Endothelial cell of umbilical vein (primary cell): ENCODE measurements around the gene COL6A3. TPM values are rescaled to one million over a fixed set of nuclear protein-coding genes. Genes with fewer than 3 reads are reported as not detected.

Experiments used
- BruUV-seq: library from RNA; stranded (reverse); fragments of 400-500 nt; replicated peaks from 2 replicates; lab custom pipeline; 2021; lab: Mats Ljungman, UMichigan
- CTCF ChIA-PET: fragments of 300-600, 350-600 bp; sonication (Branson Sonifier 250); formaldehyde crosslinking; loops from one replicate; lab custom pipeline; 2021; ENCODE audit warnings: antibody characterized with exemption, inconsistent platforms; lab: Charles Lee
- POLR2A ChIA-PET: fragments of 300-600, 350-600 bp; sonication (Branson Sonifier 250); formaldehyde crosslinking; loops from one replicate; lab custom pipeline; 2021; ENCODE audit warnings: antibody characterized with exemption, inconsistent platforms; lab: Charles Lee
- DNase-seq: peaks from one replicate; pipeline ENCODE4 v3.0.0-alpha.2; 2011; ENCODE audit warnings: low read depth, low spot score
- FAIRE-seq: peaks from 2 replicates; lab custom pipeline; 2011; peaks lifted over from hg19 to GRCh38; lab: Jason Lieb, UNC
- H2AFZ ChIP-seq: 2 replicates; pipeline ENCODE4 v1.6.0; 2012; ENCODE audit warnings: low read depth, low read length, control low read depth, inconsistent platforms
- H3K27ac ChIP-seq: 2 replicates; pipeline ENCODE4 v1.5.1; 2011; ENCODE audit warnings: low read depth, mild to moderate bottlenecking, control low read depth, low read length, moderate library complexity; ENCODE audit not compliant: insufficient read depth
- H3K27me3 ChIP-seq, 2 experiments: 2 replicates each; pipeline versions ENCODE4 v1.6.0 to v1.6.1; 2011; ENCODE audit warnings: low read length in 2 of 2, mixed read lengths in 1 of 2; ENCODE audit not compliant: control insufficient read depth in 2 of 2, insufficient read depth in 2 of 2
- H3K36me3 ChIP-seq, 2 experiments: 2 replicates in 1 of 2; 3 replicates in 1 of 2; pipeline ENCODE4 v1.5.1; 2011; ENCODE audit warnings: low read length in 2 of 2, mild to moderate bottlenecking in 1 of 2, moderate library complexity in 1 of 2; ENCODE audit not compliant: control insufficient read depth in 2 of 2, insufficient read depth in 2 of 2; ENCODE audit errors: extremely low read depth in 1 of 2
- H3K4me1 ChIP-seq: 3 replicates; pipeline ENCODE4 v1.5.1; 2011; ENCODE audit warnings: mild to moderate bottlenecking, low read length; ENCODE audit not compliant: control insufficient read depth, insufficient read depth; ENCODE audit errors: extremely low read depth
- H3K4me2 ChIP-seq: 2 replicates; pipeline ENCODE4 v1.6.1; 2011; ENCODE audit warnings: low read length, control low read depth, mixed read lengths; ENCODE audit not compliant: insufficient read depth
- H3K4me3 ChIP-seq, 3 experiments: fragments of 200-600 bp in 1 of 3; sonication (generic), shearing (Covaris generic) in 1 of 3; replicated peaks in 1 of 3; 2 replicates each; pipeline ENCODE4 v1.5.1; 2011 to 2016; ENCODE audit warnings: control low read depth in 3 of 3, low read length in 3 of 3, mild to moderate bottlenecking in 2 of 3, inconsistent platforms in 1 of 3, low read depth in 1 of 3, moderate library complexity in 1 of 3; ENCODE audit not compliant: insufficient read depth in 1 of 3
- H3K79me2 ChIP-seq: 2 replicates; pipeline ENCODE4 v1.6.0; 2012; ENCODE audit warnings: low read length, inconsistent platforms; ENCODE audit not compliant: control insufficient read depth, insufficient read depth
- H3K9ac ChIP-seq: replicated peaks from 2 replicates; pipeline ENCODE3; 2011; ENCODE audit warnings: low read length, control low read depth; ENCODE audit not compliant: insufficient read depth; ENCODE audit errors: extremely low read depth
- H3K9me1 ChIP-seq: replicated peaks from 3 replicates; pipeline ENCODE4 v1.6.0; 2011; ENCODE audit warnings: mild to moderate bottlenecking, low read length; ENCODE audit not compliant: control insufficient read depth, insufficient read depth; ENCODE audit errors: extremely low read depth
- H3K9me3 ChIP-seq: replicated peaks from 2 replicates; pipeline ENCODE4 v1.5.1; 2012; ENCODE audit warnings: low read length, inconsistent platforms; ENCODE audit not compliant: control insufficient read depth, insufficient read depth
- H4K20me1 ChIP-seq: replicated peaks from 2 replicates; pipeline ENCODE3; 2011; ENCODE audit warnings: mild to moderate bottlenecking, low read length; ENCODE audit not compliant: control insufficient read depth, insufficient read depth; ENCODE audit errors: extremely low read depth
- CTCF ChIP-seq, 2 donors: IDR thresholded peaks; 1 replicate in 1 of 2; 2 replicates in 1 of 2; pipeline ENCODE4 v1.5.1; 2011; ENCODE audit warnings: low read length in 2 of 2, mild to moderate bottlenecking in 2 of 2, moderate library complexity in 2 of 2, control low read depth in 1 of 2, inconsistent platforms in 1 of 2, low read depth in 1 of 2; ENCODE audit not compliant: insufficient read depth in 1 of 2; ENCODE audit errors: extremely low read depth in 1 of 2
- EZH2 ChIP-seq: IDR thresholded peaks from 2 replicates; pipeline ENCODE4 v1.6.1; 2012; ENCODE audit warnings: borderline replicate concordance, low read depth, mild to moderate bottlenecking, moderate library complexity, low read length, inconsistent platforms; ENCODE audit not compliant: severe bottlenecking
- FOS ChIP-seq: IDR thresholded peaks from 2 replicates; pipeline ENCODE4 v1.6.1; 2011; ENCODE audit warnings: mild to moderate bottlenecking, low read length, moderate library complexity, borderline replicate concordance; ENCODE audit not compliant: insufficient read depth
- GATA2 ChIP-seq: IDR thresholded peaks from 2 replicates; pipeline ENCODE4 v1.7.0; 2011; ENCODE audit warnings: low read depth, mild to moderate bottlenecking, moderate library complexity, mixed read lengths, low read length; ENCODE audit not compliant: insufficient read length, insufficient read depth
- JUN ChIP-seq: IDR thresholded peaks from 2 replicates; pipeline ENCODE4 v1.6.1; 2011; ENCODE audit warnings: borderline replicate concordance, low read depth; ENCODE audit not compliant: insufficient read length, insufficient read depth
- MAX ChIP-seq: IDR thresholded peaks from 2 replicates; pipeline ENCODE4 v1.6.1; 2011; ENCODE audit not compliant: insufficient read depth, insufficient read length
- MYC ChIP-seq: IDR thresholded peaks from one replicate; pipeline ENCODE4 v1.6.1; 2011; ENCODE audit warnings: mild to moderate bottlenecking, low read depth, low read length
- POLR2A ChIP-seq: IDR thresholded peaks from 2 replicates; pipeline ENCODE4 v1.6.1; 2012; ENCODE audit warnings: low read depth, mild to moderate bottlenecking, control low read depth, low read length
- POLR2AphosphoS5 ChIP-seq: IDR thresholded peaks from 2 replicates; pipeline ENCODE4 v1.6.1; 2012; ENCODE audit warnings: low read depth, mild to moderate bottlenecking, control low read depth, low read length, moderate library complexity; ENCODE audit not compliant: insufficient read depth
- dilution Hi-C: fragments of 300-500 bp; cut with MboI; formaldehyde crosslinking; loops from one replicate; pipeline ENCODE4 v1.15.0; 2019; ENCODE audit warnings: low sequenced_read_pairs; ENCODE audit not compliant: extremely low pct_ligation_motif_present
- intact Hi-C: fragments of 100-400 bp; cut with micrococcal nuclease; formaldehyde crosslinking; loops from one replicate; pipeline ENCODE4 v1.10.0; 2022
- polyA plus RNA-seq, 4 experiments: library from polyadenylated mRNA; depleted of rRNA in 3 of 4; stranded (reverse) in 3 of 4; unstranded in 1 of 4; fragments of >200 nt; gene quantifications; 2 replicates each; pipeline versions ENCODE4 v1.2.1 to v1.2.3, GENCODE V29; 2011 to 2012; ENCODE audit warnings: missing spikeins in 1 of 4
- total RNA-seq: library from RNA; stranded (reverse); gene quantifications from 2 replicates; pipeline ENCODE4 v1.2.3, GENCODE V29; 2021

COL6A3 gene
- total and polyA plus RNA-seq, 2 donors (not counting 3 experiments of a cell fraction or from before 2014, with no cell fraction given): 0.03 TPM; not detected in 1

DNA sequence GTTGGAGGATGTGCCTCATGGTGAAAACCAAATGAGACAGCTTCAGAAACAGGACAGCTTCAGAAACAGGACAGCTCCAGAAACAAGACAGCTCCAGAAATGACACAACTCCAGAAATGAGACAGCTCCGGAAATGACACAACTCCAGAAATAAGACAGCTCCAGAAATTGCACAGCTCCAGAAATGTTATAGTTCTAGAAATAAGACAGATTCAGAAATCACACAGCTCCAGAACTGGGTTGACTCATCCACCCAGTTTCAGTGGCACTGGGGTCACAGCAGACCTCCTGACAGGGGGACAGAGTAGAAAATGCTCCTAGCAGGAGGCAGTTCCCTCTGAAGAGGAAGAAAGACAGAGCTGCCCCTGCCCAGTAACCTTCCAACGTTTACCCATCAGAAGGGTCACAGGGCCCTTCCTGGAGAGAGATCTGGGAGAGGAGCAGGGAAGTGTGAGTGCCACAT, 26.9 kb upstream of the COL6A3 start:
- Histone ChIP-seq H3K79me2 (no peaks in the 10 kb centered on the region), H3K4me2 (no peak overlapping the region), H4K20me1 (no peaks in the 10 kb centered on the region), H3K27ac (no peak overlapping the region), H3K4me3 (no peak overlapping the region), H3K9me3 (no peaks in the 10 kb centered on the region), H3K9ac (no peak overlapping the region), H2AFZ (no peak overlapping the region), H3K9me1 (no peaks in the 10 kb centered on the region), H3K36me3 (no peaks in the 10 kb centered on the region), H3K27me3 (peaks cover 42 to 48% of the 10 kb centered on the region in 2 experiments), H3K4me1 (no peaks in the 10 kb centered on the region)
- CTCF ChIA-PET: interaction anchor here (0.7 to 3.1 kb wide), 5 partner anchors 14 to 348 kb away, joined by 3 to 25 read pairs (median 3); no protein-coding TSS in a partner anchor
- TF ChIP-seq GATA2 (no peak), POLR2AphosphoS5 (no peak), POLR2A (no peak), MYC (no peak), CTCF (IDR thresholded peaks at IDR 0.05; ENCODE audit: extremely low read depth in 1 of 2, insufficient read depth in 1 of 2, low read depth in 1 of 2, low read length in 2 of 2) (no peak), MAX (no peak), FOS (no peak), EZH2 (no peak), JUN (no peak)
- intact Hi-C loops: no loop called here
- BruUV-seq: no TSS peak
- FAIRE-seq (no peak), DNase-seq (no peak)
- POLR2A ChIA-PET: no interaction called here
- dilution Hi-C loops: no loop called here
